ENCODE measurements around the gene SLC38A8.

Gene SLC38A8

DNA sequence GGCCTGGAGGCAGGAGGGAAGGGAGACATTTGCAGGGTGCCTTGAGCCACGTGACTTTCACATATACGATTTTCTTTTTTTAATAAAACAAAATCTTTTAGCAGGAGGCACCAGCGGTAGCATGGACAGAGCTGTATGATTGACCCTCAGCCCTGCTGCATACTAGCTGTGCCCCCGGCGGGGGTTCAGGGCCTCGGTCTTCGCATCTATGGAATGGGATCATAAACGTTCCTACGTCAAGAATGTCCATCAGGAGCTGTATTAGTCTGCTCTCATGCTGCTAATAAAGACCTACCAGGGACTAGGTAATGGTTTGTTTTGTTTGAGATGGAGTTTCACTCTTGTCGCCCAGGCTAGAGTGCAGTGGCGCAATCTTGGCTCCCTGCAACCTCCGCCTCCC lies 27.2 kb downstream of the SLC38A8 start:
- TF ChIP-seq MYC (IDR thresholded peaks at IDR 0.05; ENCODE audit: low read depth, low read length): no peak
- TF ChIP-seq POLR2A (IDR thresholded peaks at IDR 0.05; ENCODE audit: extremely low read depth, insufficient read length): no peak
- TF ChIP-seq, protein P1, sequence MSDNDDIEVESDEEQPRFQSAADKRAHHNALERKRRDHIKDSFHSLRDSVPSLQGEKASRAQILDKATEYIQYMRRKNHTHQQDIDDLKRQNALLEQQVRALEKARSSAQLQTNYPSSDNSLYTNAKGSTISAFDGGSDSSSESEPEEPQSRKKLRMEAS (IDR thresholded peaks at IDR 0.05; ENCODE audit: low read depth, low read length): no peak
- TF ChIP-seq, protein P2, sequence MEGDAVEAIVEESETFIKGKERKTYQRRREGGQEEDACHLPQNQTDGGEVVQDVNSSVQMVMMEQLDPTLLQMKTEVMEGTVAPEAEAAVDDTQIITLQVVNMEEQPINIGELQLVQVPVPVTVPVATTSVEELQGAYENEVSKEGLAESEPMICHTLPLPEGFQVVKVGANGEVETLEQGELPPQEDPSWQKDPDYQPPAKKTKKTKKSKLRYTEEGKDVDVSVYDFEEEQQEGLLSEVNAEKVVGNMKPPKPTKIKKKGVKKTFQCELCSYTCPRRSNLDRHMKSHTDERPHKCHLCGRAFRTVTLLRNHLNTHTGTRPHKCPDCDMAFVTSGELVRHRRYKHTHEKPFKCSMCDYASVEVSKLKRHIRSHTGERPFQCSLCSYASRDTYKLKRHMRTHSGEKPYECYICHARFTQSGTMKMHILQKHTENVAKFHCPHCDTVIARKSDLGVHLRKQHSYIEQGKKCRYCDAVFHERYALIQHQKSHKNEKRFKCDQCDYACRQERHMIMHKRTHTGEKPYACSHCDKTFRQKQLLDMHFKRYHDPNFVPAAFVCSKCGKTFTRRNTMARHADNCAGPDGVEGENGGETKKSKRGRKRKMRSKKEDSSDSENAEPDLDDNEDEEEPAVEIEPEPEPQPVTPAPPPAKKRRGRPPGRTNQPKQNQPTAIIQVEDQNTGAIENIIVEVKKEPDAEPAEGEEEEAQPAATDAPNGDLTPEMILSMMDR (IDR thresholded peaks at IDR 0.05; ENCODE audit: low read depth, low read length): no peak

DNA sequence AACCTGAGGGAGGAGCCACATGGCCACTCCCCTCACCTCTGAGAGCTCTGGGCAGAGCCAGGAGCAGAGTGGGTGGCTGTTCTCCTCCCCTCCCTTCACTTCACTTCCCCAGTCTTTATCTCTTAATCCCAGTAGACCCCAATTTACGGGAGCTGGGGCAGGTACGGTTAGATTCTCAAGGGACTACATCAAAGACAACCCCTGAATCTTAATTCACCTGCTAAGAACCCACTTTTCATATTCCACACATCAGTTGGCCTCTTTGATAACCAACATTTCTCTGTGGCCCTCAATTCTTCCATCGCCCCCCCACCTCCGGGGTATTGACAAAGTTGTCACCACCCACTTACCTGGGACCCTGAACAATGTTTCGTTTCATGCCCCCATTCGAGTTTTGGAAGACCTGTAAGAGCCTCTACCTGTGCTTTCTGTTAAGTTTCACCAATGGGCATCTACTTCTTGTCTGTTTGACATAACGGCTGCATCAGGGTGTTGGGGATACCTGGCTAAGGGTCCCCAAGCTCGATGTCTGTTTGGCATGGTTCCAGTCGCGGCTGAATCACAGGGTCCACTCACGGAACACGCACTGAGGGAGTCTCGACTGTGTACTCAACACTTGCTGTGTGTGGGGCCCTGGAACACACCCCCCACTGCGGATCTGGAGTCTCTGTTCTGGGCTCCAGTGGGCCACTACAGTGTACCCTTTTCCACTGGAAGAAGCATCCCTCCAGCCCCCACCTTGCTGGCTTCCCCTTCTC lies 27.8 kb downstream of the SLC38A8 start:
- no peak for DNase-seq (ENCODE audit: low read depth)
- H3K4me3 ChIP-seq (ENCODE audit: low read depth, low read length): no peak overlapping the region
- TF ChIP-seq MYC (IDR thresholded peaks at IDR 0.05; ENCODE audit: low read depth, low read length) (no peak), POLR2A (IDR thresholded peaks at IDR 0.05; ENCODE audit: extremely low read depth, insufficient read length) (no peak)

More for the DNA sequence above, 27.2 kb downstream of the SLC38A8 start:
- H3K4me3 ChIP-seq (ENCODE audit: low read depth, low read length): no peak overlapping the region
- no peak for DNase-seq (ENCODE audit: low read depth)

DNA sequence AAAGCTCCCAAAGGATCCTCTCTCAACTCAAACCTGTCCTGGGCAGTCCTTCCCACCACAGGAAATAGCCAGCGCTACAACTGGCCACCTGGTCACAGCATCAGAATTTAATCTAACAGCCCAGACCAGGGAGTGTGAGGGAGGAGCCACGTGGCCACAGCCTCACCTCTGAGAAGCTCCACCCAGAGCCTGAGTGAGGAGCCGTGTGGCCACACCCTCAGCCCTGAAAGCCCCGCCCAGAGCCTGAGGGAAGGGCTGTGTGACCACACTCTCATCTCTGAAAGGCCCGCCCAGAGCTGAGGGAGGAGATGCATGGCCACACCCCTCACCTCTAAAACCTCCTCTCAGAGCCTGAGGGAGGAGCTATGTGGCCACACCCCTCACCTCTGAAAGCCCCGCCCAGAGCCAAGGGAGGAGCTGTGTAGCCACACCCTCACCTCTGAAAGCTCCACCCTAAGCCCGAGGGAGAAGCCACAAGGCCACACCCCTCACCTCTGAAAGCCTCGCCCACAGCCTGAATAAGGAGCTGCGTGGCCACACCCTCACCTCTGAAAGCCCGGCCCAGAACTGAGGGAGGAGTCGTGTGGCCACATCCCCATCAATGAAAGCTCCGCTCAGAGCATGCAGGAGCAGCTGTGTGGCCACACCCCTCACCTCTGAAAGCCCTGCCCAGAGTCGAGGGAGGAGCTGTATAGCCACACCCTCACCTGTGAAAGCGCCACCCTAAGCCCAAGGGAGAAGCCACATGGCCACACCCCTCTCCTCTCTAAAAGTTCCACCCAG lies 28.6 kb downstream of the SLC38A8 start:
- DNase-seq (ENCODE audit: low read depth): peak; percentile 84
- TF ChIP-seq, protein P1 (IDR thresholded peaks at IDR 0.05; ENCODE audit: low read depth, low read length): peak; percentile 93
- TF ChIP-seq POLR2A (IDR thresholded peaks at IDR 0.05; ENCODE audit: extremely low read depth, insufficient read length) (no peak), MYC (IDR thresholded peaks at IDR 0.05; ENCODE audit: low read depth, low read length) (0 out of 2 replicates have a peak, but pooled peaks have one; percentile 45)
- TF ChIP-seq, protein P2 (IDR thresholded peaks at IDR 0.05; ENCODE audit: low read depth, low read length): no peak
- H3K4me3 ChIP-seq (ENCODE audit: low read depth, low read length): no peak overlapping the region

DNA sequence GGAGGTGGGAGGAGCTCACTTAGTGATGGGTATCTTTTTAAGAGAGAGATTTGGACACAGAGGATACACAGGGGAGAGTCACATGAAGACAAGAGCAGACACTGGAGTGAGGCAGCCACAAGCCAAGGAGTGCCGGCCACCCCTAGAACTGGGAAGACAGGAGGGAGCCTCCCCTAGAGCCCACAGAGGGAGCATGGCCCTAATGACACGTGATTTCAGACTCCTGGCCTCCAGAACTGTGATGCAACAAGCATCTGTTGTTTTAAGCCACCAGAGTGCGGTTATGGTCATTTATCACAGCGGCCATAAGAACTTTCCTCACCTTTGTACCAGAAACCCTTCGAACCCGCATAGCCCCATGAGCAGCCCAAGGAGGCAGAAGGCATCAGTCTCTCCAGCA lies 33.3 kb downstream of the SLC38A8 start:
- TF ChIP-seq MYC (IDR thresholded peaks at IDR 0.05; ENCODE audit: low read depth, low read length) (no peak), POLR2A (IDR thresholded peaks at IDR 0.05; ENCODE audit: extremely low read depth, insufficient read length) (no peak)
- TF ChIP-seq, protein P2 (IDR thresholded peaks at IDR 0.05; ENCODE audit: low read depth, low read length): no peak
- TF ChIP-seq, protein P1 (IDR thresholded peaks at IDR 0.05; ENCODE audit: low read depth, low read length): no peak; the same call in 1 of the 2 replicates
- no peak overlapping the region for H3K4me3 ChIP-seq (ENCODE audit: low read depth, low read length)
- DNase-seq (ENCODE audit: low read depth): peak; percentile 33

DNA sequence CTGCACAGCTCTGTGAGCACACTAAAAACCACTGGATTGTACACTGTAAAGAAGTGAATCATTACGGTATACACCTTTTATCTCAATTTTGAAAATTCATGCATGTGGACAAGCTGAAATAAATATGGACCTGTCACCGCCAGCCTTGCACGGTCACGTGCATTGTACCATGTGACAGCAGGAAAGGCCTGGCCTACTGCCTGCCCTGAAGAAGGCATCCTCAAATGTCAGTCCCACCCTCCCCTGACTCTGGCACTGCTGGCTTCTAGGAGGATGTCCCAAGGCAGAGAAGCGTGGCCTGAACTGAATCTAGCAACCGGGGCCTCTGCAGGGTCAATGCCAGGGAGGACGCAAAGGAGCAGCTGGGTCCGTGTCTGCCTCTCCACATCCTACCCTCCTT lies 34.6 kb downstream of the SLC38A8 start:
- DNase-seq (ENCODE audit: low read depth): no peak
- H3K4me3 ChIP-seq (ENCODE audit: low read depth, low read length): no peak overlapping the region
- TF ChIP-seq, protein P1 (IDR thresholded peaks at IDR 0.05; ENCODE audit: low read depth, low read length): no peak
- TF ChIP-seq MYC (IDR thresholded peaks at IDR 0.05; ENCODE audit: low read depth, low read length) (no peak), POLR2A (IDR thresholded peaks at IDR 0.05; ENCODE audit: extremely low read depth, insufficient read length) (no peak)
- TF ChIP-seq, protein P2 (IDR thresholded peaks at IDR 0.05; ENCODE audit: low read depth, low read length): no peak

DNA sequence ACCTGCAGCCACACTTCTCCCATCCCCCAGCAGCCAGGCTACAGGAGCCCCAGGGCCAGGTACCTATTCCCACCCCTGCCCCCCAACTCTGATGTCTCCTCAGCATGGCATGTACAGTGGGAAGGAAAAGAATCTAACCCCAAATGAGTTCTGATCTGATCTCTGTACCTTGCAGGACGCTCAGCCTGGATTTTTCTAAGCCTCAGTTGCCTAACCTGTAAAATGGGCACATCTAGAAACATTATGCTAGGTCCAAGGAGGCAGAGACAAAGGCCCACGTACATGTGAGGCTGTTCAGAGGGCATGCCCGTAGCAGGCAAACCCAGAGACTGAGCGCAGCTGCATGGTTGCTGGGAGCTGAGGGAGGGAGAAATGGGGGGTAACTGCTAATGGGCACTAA lies 35.1 kb downstream of the SLC38A8 start:
- TF ChIP-seq MYC (IDR thresholded peaks at IDR 0.05; ENCODE audit: low read depth, low read length): no peak
- TF ChIP-seq POLR2A (IDR thresholded peaks at IDR 0.05; ENCODE audit: extremely low read depth, insufficient read length): no peak
- TF ChIP-seq, protein P2 (IDR thresholded peaks at IDR 0.05; ENCODE audit: low read depth, low read length): no peak
- TF ChIP-seq, protein P1 (IDR thresholded peaks at IDR 0.05; ENCODE audit: low read depth, low read length): no peak
- DNase-seq (ENCODE audit: low read depth): no peak
- no peak overlapping the region for H3K4me3 ChIP-seq (ENCODE audit: low read depth, low read length)
